Suprapubic skin (tissue), 3 donors: ENCODE results near the gene RILPL2.

Experiments
- POLR2AphosphoS5 ChIP-seq, 3 donors: sonication (generic); formaldehyde crosslinking; IDR thresholded peaks; one replicate each; pipeline ENCODE4 v1.6.1; 2017; ENCODE audit warnings: antibody characterized with exemption in 3 of 3
- TF ChIP-seq, protein P1 (sequence below), 2 donors: fragments of 200-600 bp in 1 of 2; fragments of 450-650 bp in 1 of 2; sonication (generic) in 1 of 2; IDR thresholded peaks; one replicate each; pipeline ENCODE4 v1.5.1; 2016 to 2019; ENCODE audit warnings: antibody characterized with exemption in 2 of 2, mild to moderate bottlenecking in 1 of 2, moderate library complexity in 1 of 2

- TF ChIP-seq, protein P1, sequence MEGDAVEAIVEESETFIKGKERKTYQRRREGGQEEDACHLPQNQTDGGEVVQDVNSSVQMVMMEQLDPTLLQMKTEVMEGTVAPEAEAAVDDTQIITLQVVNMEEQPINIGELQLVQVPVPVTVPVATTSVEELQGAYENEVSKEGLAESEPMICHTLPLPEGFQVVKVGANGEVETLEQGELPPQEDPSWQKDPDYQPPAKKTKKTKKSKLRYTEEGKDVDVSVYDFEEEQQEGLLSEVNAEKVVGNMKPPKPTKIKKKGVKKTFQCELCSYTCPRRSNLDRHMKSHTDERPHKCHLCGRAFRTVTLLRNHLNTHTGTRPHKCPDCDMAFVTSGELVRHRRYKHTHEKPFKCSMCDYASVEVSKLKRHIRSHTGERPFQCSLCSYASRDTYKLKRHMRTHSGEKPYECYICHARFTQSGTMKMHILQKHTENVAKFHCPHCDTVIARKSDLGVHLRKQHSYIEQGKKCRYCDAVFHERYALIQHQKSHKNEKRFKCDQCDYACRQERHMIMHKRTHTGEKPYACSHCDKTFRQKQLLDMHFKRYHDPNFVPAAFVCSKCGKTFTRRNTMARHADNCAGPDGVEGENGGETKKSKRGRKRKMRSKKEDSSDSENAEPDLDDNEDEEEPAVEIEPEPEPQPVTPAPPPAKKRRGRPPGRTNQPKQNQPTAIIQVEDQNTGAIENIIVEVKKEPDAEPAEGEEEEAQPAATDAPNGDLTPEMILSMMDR (IDR thresholded peaks at IDR 0.05): no peak
- no peak for TF ChIP-seq POLR2AphosphoS5 (IDR thresholded peaks at IDR 0.05)
Measured at GRCh38 chr12:123474485-123475245, 38.2 kb upstream of the RILPL2 start.
